ENCODE measurements around the gene PRR29. TPM values are rescaled to one million over a fixed set of nuclear protein-coding genes. Genes with fewer than 3 reads are reported as not detected.
"Not testable (repeated sequence)": the region's sequence is repeated elsewhere in the genome, so short reads cannot be mapped to it uniquely, and the experiment has no call there.

The PRR29 gene
- total RNA-seq, 6 experiments from 2014 or later, result 0.17 to 0.27 (median 0.19) TPM; not detected in 3

GRCh38 chr17:63975541-63976092 is 22.5 kb upstream of the PRR29 start:
- Mint-ChIP-seq H3K9me3 (no peaks in the 10 kb centered on the region), H3K27ac (no peak overlapping the region; the same call in 1 of the 2 replicates), H3K36me3 (ENCODE audit: low read depth) (no peaks in the 10 kb centered on the region), H3K4me1 (ENCODE audit: low read depth) (peaks cover 38% of the 10 kb centered on the region), H3K27me3 (ENCODE audit: insufficient read depth) (peaks cover 3% of the 10 kb centered on the region), H3K4me3 (no peak overlapping the region)
- no peak for DNase-seq
- TF ChIP-seq CTCF (IDR thresholded peaks at IDR 0.05), result no peak

GRCh38 chr17:63976702-63977101 is 21.4 kb upstream of the PRR29 start:
- TF ChIP-seq CTCF (IDR thresholded peaks at IDR 0.05), result no peak
- Mint-ChIP-seq H3K27me3 (ENCODE audit: insufficient read depth) (no peaks in the 10 kb centered on the region; the same call in 1 of the 2 replicates), H3K9me3 (peaks cover 2% of the 10 kb centered on the region), H3K36me3 (ENCODE audit: low read depth) (peaks cover 2% of the 10 kb centered on the region), H3K4me1 (ENCODE audit: low read depth) (peaks cover 41% of the 10 kb centered on the region), H3K27ac (no peak overlapping the region), H3K4me3 (no peak overlapping the region)
- DNase-seq, result no peak

GRCh38 chr17:63978272-63979200 is 19.6 kb upstream of the PRR29 start:
- Mint-ChIP-seq H3K9me3 (peaks cover 13% of the 10 kb centered on the region), H3K4me3 (no peak overlapping the region), H3K27ac (no peak overlapping the region), H3K4me1 (ENCODE audit: low read depth) (peaks cover 36% of the 10 kb centered on the region), H3K36me3 (ENCODE audit: low read depth) (peaks cover 12% of the 10 kb centered on the region), H3K27me3 (ENCODE audit: insufficient read depth) (no peaks in the 10 kb centered on the region; the same call in 1 of the 2 replicates)
- no peak for TF ChIP-seq CTCF (IDR thresholded peaks at IDR 0.05)
- no peak for DNase-seq

- Mint-ChIP-seq H3K36me3 (ENCODE audit: low read depth) (peaks cover 12% of the 10 kb centered on the region), H3K9me3 (peaks cover 13% of the 10 kb centered on the region), H3K4me1 (ENCODE audit: low read depth) (peaks cover 31% of the 10 kb centered on the region)
- H3K27me3 Mint-ChIP-seq (ENCODE audit: insufficient read depth); DNase-seq; H3K27ac Mint-ChIP-seq; H3K4me3 Mint-ChIP-seq: not testable (repeated sequence)
These were observed 15.5 kb upstream of the PRR29 start for GRCh38 chr17:63982641-63983040.

GRCh38 chr17:63983320-63983719 is 14.8 kb upstream of the PRR29 start:
- Mint-ChIP-seq H3K9me3 (peaks cover 13% of the 10 kb centered on the region), H3K27ac (no peak overlapping the region), H3K27me3 (ENCODE audit: insufficient read depth) (peaks cover 2% of the 10 kb centered on the region), H3K36me3 (ENCODE audit: low read depth) (peaks cover 12% of the 10 kb centered on the region), H3K4me1 (ENCODE audit: low read depth) (peaks cover 31% of the 10 kb centered on the region), H3K4me3 (no peak overlapping the region)
- no peak for DNase-seq
- TF ChIP-seq CTCF (IDR thresholded peaks at IDR 0.05), result no peak

- peaks cover 31% of the 10 kb centered on the region for H3K4me1 Mint-ChIP-seq (ENCODE audit: low read depth)
- no peak overlapping the region for H3K4me3 Mint-ChIP-seq
- H3K27me3 Mint-ChIP-seq (ENCODE audit: insufficient read depth), result peaks cover 2% of the 10 kb centered on the region
- peaks cover 12% of the 10 kb centered on the region for H3K36me3 Mint-ChIP-seq (ENCODE audit: low read depth)
- no peak overlapping the region for H3K27ac Mint-ChIP-seq
- H3K9me3 Mint-ChIP-seq, result peaks cover 13% of the 10 kb centered on the region
- no peak for DNase-seq
- no peak for TF ChIP-seq CTCF (IDR thresholded peaks at IDR 0.05)
These were observed 13.9 kb upstream of the PRR29 start for GRCh38 chr17:63984236-63984635.
